Adipocyte (in vitro differentiated cells): ENCODE data around the gene TBC1D22B.

ENCODE experiments used
- DNase-seq: peaks from one replicate; pipeline ENCODE4 v3.0.0-alpha.2; 2015; ENCODE audit warnings: low read depth
- H3K27me3 ChIP-seq: replicated peaks from 2 replicates; pipeline ENCODE4 v1.7.0; 2013; ENCODE audit warnings: mild to moderate bottlenecking, low read length, moderate library complexity; ENCODE audit not compliant: control insufficient read depth, insufficient read depth
- H3K36me3 ChIP-seq: 2 replicates; pipeline ENCODE4 v1.7.0; 2013; ENCODE audit warnings: low read length, mild to moderate bottlenecking, moderate library complexity; ENCODE audit not compliant: control insufficient read depth, insufficient read depth, severe bottlenecking
- H3K4me1 ChIP-seq: 2 replicates; pipeline ENCODE4 v1.7.0; 2013; ENCODE audit warnings: mild to moderate bottlenecking, low read length, moderate library complexity; ENCODE audit not compliant: control insufficient read depth, insufficient read depth
- H3K4me3 ChIP-seq: 2 replicates; pipeline ENCODE4 v1.7.0; 2013; ENCODE audit warnings: mild to moderate bottlenecking, low read length, moderate library complexity
- H3K9ac ChIP-seq: 2 replicates; pipeline ENCODE4 v1.7.0; 2013; ENCODE audit warnings: mild to moderate bottlenecking, low read length, moderate library complexity
- H3K9me3 ChIP-seq: 2 replicates; pipeline ENCODE4 v1.7.0; 2013; ENCODE audit warnings: mild to moderate bottlenecking, low read length, moderate library complexity; ENCODE audit not compliant: control insufficient read depth

Gene TBC1D22B

DNA sequence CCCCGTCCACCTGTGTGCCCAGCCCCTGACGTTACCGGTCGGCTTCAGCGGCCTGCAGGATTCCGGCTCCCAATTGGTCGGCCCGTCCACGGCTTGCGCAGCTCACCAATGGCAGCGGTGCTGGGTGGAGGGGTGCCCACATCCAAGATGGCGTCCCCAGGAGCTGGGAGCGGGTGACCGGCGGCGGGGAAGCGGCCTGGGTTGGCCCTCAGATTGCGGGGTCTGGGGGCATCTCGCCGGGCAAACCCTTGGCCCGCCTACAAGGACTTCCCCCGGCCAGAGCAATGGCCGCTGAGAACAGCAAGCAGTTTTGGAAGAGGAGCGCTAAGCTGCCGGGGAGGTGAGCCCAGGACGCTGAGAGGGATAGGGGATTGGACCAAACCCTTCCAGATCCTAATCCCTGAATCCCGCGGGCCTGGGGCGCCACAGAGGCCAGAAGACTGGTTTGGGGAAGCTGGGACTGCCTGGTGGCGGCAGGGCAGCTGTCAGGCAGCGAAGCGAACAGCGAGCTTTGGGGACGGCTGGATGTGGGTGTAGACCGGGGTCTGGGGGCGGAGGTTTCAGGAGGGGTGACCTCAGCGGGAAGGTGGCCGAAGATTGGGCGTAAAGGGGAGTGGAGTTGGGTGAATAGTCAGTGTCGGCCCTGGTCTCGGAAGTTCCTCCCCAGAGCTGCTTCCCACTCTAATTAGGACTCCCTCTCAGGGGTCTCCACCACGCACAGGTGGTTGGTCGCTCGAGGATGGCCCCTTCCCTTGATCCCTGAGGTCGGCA lies at the start of gene TBC1D22B, which contains the start of gene TMEM217:
TSS of gene TBC1D22B (plus strand) at position 139 of the 771 bp plus-strand sequence. CDS start at position 285, 146 bp downstream.
TSS of gene TMEM217 (minus strand) at position 511 of the 771 bp plus-strand sequence. CDS start 39,114 bp downstream, outside the sequence.
- no peaks in the 10 kb centered on the region for H3K9me3 ChIP-seq
- H3K4me3 ChIP-seq, result peak within 1 kb of the TSS; percentile 99
- no peaks in the 10 kb centered on the region for H3K27me3 ChIP-seq
- peak; percentile 98 for DNase-seq
- no peaks in the 10 kb centered on the region for H3K36me3 ChIP-seq
- H3K4me1 ChIP-seq, result peaks cover 12% of the 10 kb centered on the region
- H3K9ac ChIP-seq, result peak within 1 kb of the TSS; percentile 96

- no peak overlapping the region for H3K9ac ChIP-seq
- H3K4me1 ChIP-seq, result peaks cover 6% of the 10 kb centered on the region
- H3K9me3 ChIP-seq, result no peaks in the 10 kb centered on the region
- no peak overlapping the region for H3K4me3 ChIP-seq
- H3K27me3 ChIP-seq, result peaks cover 6% of the 10 kb centered on the region
- H3K36me3 ChIP-seq, result no peaks in the 10 kb centered on the region
- DNase-seq, result peak; percentile 84
Observed at GRCh38 chr6:37207903-37208456, 49.6 kb upstream of the TBC1D22B start.

DNA sequence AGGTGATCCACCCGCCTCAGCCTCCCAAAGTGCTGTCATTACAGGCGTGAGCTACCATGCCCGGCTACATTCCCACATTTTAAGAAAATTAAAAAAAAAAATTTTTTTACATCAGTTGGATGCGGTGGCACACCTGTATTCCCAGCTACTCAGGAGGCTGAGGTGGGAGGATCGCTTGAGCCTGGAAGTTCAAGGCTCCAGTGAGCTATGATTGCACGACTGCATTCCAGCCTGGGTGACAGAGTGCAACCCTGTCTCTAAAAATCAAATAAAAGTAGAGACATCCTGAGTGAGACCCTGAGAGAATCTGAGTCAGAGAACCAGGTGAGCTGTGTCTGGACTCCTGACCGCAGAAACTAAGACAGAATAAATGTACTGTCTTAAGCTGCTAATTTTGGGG lies 48.8 kb upstream of the TBC1D22B start:
- peaks cover 6% of the 10 kb centered on the region for H3K27me3 ChIP-seq
- no peak for DNase-seq
- no peaks in the 10 kb centered on the region for H3K36me3 ChIP-seq
- no peaks in the 10 kb centered on the region for H3K9me3 ChIP-seq
- H3K4me3 ChIP-seq, result no peak overlapping the region
- peaks cover 6% of the 10 kb centered on the region for H3K4me1 ChIP-seq
- no peak overlapping the region for H3K9ac ChIP-seq

GRCh38 chr6:37209461-37210205 lies 47.9 kb upstream of the TBC1D22B start:
- no peak for DNase-seq
- H3K27me3 ChIP-seq, result peaks cover 6% of the 10 kb centered on the region
- no peaks in the 10 kb centered on the region for H3K36me3 ChIP-seq
- no peaks in the 10 kb centered on the region for H3K4me1 ChIP-seq
- H3K9ac ChIP-seq, result no peak overlapping the region
- no peak overlapping the region for H3K4me3 ChIP-seq
- no peaks in the 10 kb centered on the region for H3K9me3 ChIP-seq

DNA sequence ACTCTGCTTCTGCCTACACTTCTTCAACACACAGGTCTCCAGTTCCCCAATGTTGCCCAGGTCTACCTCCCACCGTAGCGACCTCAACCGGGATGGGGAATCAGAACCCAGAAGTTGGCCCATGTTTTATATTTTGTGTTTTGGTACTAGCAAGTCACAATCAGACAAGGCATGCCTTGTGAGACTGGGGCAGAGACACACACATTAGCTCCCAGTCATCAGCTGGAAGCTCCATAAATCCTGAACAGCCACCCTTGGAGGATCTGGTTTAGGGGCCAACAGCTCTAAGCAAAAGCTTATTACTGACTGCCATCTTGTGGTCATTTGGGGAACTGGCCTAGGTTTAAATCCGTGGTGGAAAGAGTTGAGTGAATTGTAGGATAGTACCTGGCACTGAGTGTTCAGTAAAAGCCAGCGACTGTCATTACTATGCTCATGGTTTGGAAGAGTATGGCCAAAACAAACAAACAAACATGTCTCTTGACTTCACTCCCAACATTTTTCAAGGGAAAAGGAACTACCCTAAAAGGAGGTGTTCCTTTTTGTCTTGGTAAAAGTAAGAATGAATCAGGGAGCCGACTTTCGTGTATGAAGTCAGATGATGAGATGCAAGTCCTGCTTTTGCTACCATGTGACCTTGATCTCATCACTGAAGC lies 47.1 kb upstream of the TBC1D22B start:
- H3K27me3 ChIP-seq, result peaks cover 6% of the 10 kb centered on the region
- no peak overlapping the region for H3K4me3 ChIP-seq
- no peaks in the 10 kb centered on the region for H3K4me1 ChIP-seq
- H3K9me3 ChIP-seq, result no peaks in the 10 kb centered on the region
- H3K36me3 ChIP-seq, result no peaks in the 10 kb centered on the region
- peak; percentile 92 for DNase-seq
- no peak overlapping the region for H3K9ac ChIP-seq

DNA sequence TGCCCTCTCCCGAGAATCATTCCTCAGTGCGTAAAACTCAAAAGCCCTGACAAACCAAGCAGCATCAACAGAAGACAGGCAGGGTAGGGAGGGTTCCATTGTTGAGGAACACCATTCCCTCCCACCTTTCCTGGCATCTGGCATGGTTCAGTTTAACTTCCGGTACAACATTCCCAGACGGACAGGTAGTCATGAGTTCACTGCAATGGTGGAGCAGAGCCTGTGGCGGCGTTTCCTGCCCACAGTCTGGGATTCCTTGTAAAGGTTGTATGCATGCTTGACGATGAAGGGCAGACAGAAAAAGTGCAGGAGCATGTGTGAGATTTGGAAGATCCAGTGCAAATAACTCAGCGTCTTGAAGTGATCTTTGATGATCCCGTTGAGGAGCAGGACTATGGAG lies 45.3 kb upstream of the TBC1D22B start:
- Histone ChIP-seq H3K9me3 (no peaks in the 10 kb centered on the region), H3K4me3 (no peak overlapping the region), H3K36me3 (no peaks in the 10 kb centered on the region), H3K4me1 (no peaks in the 10 kb centered on the region), H3K27me3 (peaks cover 6% of the 10 kb centered on the region), H3K9ac (no peak overlapping the region)
- DNase-seq, result no peak

GRCh38 chr6:37218061-37218460 lies 39.5 kb upstream of the TBC1D22B start:
- H3K4me1 ChIP-seq, result peaks cover 4% of the 10 kb centered on the region
- H3K9me3 ChIP-seq, result no peaks in the 10 kb centered on the region
- H3K27me3 ChIP-seq, result no peaks in the 10 kb centered on the region
- DNase-seq, result no peak
- H3K9ac ChIP-seq, result no peak overlapping the region
- no peak overlapping the region for H3K4me3 ChIP-seq
- H3K36me3 ChIP-seq, result no peaks in the 10 kb centered on the region

- H3K9me3 ChIP-seq, result no peaks in the 10 kb centered on the region
- H3K4me1 ChIP-seq, result peaks cover 4% of the 10 kb centered on the region
- H3K4me3 ChIP-seq, result no peak overlapping the region
- no peak overlapping the region for H3K9ac ChIP-seq
- H3K27me3 ChIP-seq, result no peaks in the 10 kb centered on the region
- DNase-seq, result no peak
- no peaks in the 10 kb centered on the region for H3K36me3 ChIP-seq
Observed at GRCh38 chr6:37218511-37218910, 39.1 kb upstream of the TBC1D22B start.

DNA sequence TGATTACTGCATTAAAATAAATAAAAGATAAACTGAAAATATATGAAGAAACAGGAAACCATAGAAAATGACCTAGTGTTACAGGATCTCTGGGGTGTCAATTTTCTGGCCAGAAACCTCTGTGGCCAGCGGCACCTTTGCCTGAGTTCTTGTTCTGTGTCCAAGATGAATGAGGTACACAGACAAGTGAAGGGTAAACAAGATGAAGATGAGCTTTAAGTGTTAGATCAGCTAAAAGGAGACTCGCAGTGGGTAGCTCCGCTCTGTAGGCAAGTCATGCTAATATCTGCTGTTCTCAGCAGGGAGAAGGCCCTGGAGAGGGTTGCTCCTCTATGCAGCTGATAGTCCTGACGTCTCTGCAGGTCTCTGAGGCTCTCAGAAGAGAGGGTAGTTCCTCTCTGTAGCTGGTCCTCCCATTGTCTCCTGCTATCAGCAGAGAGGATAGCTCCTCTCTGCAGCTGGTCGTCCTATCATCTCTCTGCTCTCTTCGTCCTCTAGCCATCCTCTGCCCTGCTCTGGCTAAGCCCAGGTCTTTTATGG lies 35.9 kb upstream of the TBC1D22B start:
- Histone ChIP-seq H3K9ac (no peak overlapping the region), H3K36me3 (no peaks in the 10 kb centered on the region), H3K9me3 (no peaks in the 10 kb centered on the region), H3K27me3 (no peaks in the 10 kb centered on the region), H3K4me1 (peaks cover 4% of the 10 kb centered on the region), H3K4me3 (peak overlapping the region; percentile 84)
- no peak for DNase-seq

- no peaks in the 10 kb centered on the region for H3K9me3 ChIP-seq
- H3K4me3 ChIP-seq, result peak overlapping the region; percentile 84
- peak overlapping the region; percentile 68 for H3K9ac ChIP-seq
- peaks cover 4% of the 10 kb centered on the region for H3K4me1 ChIP-seq
- H3K36me3 ChIP-seq, result no peaks in the 10 kb centered on the region
- H3K27me3 ChIP-seq, result no peaks in the 10 kb centered on the region
- DNase-seq, result peak; percentile 77
Observed at GRCh38 chr6:37222125-37222967, 35.2 kb upstream of the TBC1D22B start.
